ENCODE results near the gene SMARCA4. TPM values are rescaled to one million over a fixed set of nuclear protein-coding genes. Genes with fewer than 3 reads are reported as not detected.

The SMARCA4 gene
- total RNA-seq: 49.2 and 60.1 TPM in 2 replicates

DNA sequence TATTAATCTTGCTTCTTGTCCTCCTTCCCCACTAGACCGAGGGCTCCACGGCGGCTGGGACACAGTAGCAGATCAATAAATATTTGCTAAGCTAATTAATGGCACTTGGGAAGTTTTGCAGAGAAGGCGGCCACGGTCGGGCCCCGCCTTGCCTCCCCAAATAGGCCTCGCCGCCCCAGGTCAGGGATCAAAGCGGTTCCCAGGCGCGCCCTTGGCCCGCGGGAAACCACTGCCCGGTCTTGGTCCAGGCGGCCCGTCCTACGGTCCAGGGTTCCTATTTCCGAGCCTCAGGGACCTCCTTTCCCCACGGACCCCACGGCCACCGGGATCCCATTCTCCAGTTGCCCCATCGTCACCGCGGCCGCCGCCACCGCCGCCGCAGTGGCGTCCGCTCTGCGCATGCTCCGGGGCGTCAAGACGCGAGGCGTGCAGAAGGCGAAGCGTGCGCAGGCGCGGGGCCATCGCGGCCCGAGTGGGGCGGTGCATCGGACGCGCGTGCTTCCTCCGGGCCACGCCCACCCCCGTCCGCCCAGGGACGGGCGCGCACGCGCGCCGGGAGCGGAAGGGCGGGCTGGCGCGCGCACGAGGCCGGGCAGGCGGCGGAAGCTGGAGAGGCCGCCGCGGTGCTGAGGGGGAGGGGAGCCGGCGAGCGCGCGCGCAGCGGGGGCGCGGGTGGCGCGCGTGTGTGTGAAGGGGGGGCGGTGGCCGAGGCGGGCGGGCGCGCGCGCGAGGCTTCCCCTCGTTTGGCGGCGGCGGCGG lies at the start of gene SMARCA4:
Gene SMARCA4 (plus strand): TSS at position 717 of the 759 bp plus-strand sequence. CDS start 23,122 bp downstream, outside the sequence.

DNA sequence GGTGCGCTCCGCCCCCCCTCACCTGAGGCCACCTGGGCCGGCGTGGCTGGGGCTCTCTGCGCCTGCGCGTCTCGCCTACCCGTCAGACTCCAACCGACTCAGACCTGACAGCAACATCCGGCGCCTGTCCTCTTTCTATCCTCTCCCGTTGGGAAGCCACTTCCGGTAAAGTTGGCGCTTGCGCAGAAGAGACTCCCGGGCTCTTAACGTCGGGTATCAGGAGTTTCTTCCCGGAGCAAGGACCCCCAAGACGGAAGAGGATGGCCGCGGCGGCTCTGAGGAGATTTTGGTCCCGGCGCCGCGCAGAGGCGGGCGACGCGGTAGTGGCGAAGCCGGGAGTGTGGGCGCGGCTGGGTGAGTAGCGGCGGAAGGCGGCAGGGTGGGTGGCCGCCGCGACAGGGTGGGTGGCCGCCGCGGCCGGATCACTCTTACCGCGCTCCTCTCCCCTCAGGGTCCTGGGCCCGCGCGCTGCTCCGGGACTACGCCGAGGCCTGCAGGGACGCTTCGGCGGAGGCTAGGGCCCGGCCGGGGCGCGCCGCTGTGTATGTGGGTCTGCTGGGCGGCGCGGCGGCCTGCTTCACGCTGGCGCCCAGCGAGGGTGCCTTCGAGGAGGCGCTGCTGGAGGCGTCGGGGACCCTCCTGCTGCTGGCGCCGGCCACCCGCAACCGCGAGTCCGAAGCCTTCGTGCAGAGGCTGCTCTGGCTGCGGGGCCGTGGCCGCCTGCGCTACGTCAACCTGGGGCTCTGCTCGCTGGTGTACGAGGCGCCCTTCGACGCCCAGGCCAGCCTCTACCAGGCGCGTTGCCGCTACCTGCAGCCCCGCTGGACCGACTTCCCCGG lies 32.0 kb upstream of the SMARCA4 start, which contains the start of the genes TIMM29 and YIPF2:
Gene TIMM29 (plus strand): TSS at position 249 of the 839 bp plus-strand sequence. CDS start 12 bp downstream, at position 261.
Gene YIPF2 (minus strand): TSS at position 77 of the 839 bp plus-strand sequence. CDS start 229 bp downstream, outside the sequence.

DNA sequence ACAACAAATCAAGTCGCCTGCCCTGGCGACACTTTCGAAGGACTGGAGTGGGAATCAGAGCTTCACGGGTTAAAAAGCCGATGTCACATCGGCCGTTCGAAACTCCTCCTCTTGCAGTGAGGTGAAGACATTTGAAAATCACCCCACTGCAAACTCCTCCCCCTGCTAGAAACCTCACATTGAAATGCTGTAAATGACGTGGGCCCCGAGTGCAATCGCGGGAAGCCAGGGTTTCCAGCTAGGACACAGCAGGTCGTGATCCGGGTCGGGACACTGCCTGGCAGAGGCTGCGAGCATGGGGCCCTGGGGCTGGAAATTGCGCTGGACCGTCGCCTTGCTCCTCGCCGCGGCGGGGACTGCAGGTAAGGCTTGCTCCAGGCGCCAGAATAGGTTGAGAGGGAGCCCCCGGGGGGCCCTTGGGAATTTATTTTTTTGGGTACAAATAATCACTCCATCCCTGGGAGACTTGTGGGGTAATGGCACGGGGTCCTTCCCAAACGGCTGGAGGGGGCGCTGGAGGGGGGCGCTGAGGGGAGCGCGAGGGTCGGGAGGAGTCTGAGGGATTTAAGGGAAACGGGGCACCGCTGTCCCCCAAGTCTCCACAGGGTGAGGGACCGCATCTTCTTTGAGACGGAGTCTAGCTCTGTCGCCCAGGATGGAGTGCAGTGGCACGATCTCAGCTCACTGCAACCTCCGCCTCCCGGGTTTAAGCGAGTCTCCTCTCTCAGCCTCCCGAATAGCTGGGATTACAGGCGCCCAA lies 128.6 kb downstream of the SMARCA4 start, which contains the start of gene LDLR:
Gene LDLR (plus strand): TSS at position 210 of the 760 bp plus-strand sequence. CDS start 86 bp downstream, at position 296.

Other genes starting within 250 kb of the SMARCA4 start
- gene DNM2, start 243.0 kb upstream of the SMARCA4 start, total RNA-seq: 79.6 and 96.2 TPM in 2 replicates
- gene TMED1, start 124.8 kb upstream of the SMARCA4 start, total RNA-seq: 65.2 and 66.6 TPM in 2 replicates
- under 0.01 and 0.76 TPM in 2 replicates for gene C19orf38, start 112.6 kb upstream of the SMARCA4 start, total RNA-seq
- gene CARM1, start 89.5 kb upstream of the SMARCA4 start, total RNA-seq: 20.5 and 22.7 TPM in 2 replicates
- 87.7 and 91.5 TPM in 2 replicates for gene YIPF2, start 32.4 kb upstream of the SMARCA4 start, total RNA-seq
- gene TIMM29, start 32.2 kb upstream of the SMARCA4 start, total RNA-seq: 36.2 and 38.7 TPM in 2 replicates
- 84.1 and 97.1 TPM in 2 replicates for gene LDLR, start 128.4 kb downstream of the SMARCA4 start, total RNA-seq
- gene SPC24, start 194.8 kb downstream of the SMARCA4 start, total RNA-seq: 70.5 and 117 TPM in 2 replicates
- 59.4 and 74.8 TPM in 2 replicates for gene KANK2, start 236.5 kb downstream of the SMARCA4 start, total RNA-seq

Measured in epithelial cell of umbilical artery (primary cell).